ENCODE measurements around the gene STXBP5L.
A peak's percentile ranks its signal among the peaks of the same experiment; 100 is the strongest.
"Not testable (repeated sequence)": the region's sequence is repeated elsewhere in the genome, so short reads cannot be mapped to it uniquely, and the experiment has no call there.

Gene STXBP5L

DNA sequence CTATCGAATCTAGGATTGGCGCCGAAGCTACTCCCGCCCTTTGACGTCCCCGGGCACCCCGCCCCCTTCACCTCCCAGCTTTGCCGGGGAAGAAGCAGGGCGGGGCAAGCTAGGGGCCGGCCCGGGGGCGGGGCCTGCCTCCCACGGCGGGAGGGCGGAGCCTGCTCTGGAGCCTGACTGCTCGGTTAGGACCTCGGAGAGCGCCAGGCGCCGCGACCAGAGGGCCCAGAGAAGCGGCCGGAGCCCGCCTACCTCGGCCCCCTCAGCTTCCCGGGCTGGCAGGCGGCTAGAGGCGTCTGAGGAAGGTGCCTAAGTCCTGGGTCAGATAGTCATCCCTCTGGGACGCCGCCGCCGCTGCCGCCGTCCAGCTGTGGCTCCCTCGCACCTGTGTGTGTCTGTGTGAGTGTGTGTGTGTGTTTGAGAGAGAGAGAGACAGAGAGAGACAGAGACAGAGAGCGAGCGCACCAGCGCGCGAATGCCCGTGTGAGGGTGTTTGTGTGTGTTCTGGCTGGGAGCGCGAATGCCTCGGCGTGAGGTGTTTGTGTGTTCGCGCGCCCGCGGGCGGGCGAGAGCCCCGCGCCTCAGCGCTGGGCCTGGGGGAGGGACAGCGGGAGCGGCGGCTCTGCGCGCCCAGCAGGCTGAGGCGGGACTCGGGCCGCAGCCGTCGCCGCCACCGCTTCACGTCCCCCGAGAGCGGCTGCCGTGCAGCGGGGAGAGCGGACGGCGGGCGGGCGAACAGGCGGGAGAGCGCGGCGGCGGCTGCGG, at the start of gene STXBP5L:
STXBP5L (plus strand) TSS at position 176 of the 765 bp plus-strand sequence. CDS start 1,374 bp downstream, outside the sequence.
- no peak for TF ChIP-seq ZNF274 (IDR thresholded peaks at IDR 0.05; ENCODE audit: low read depth, low read length)
- peak within 1 kb of the TSS; percentile 55; the same call in 1 of the 2 replicates for H3K4me3 ChIP-seq (ENCODE audit: low read length)

GRCh38 chr3:120858521-120858920, 49.5 kb upstream of the STXBP5L start:
- no peak overlapping the region for H3K4me3 ChIP-seq (ENCODE audit: low read length)
- TF ChIP-seq ZNF274 (IDR thresholded peaks at IDR 0.05; ENCODE audit: low read depth, low read length) = no peak

GRCh38 chr3:120864541-120864940, 43.5 kb upstream of the STXBP5L start:
- H3K4me3 ChIP-seq (ENCODE audit: low read length) = no peak overlapping the region
- no peak for TF ChIP-seq ZNF274 (IDR thresholded peaks at IDR 0.05; ENCODE audit: low read depth, low read length)

DNA sequence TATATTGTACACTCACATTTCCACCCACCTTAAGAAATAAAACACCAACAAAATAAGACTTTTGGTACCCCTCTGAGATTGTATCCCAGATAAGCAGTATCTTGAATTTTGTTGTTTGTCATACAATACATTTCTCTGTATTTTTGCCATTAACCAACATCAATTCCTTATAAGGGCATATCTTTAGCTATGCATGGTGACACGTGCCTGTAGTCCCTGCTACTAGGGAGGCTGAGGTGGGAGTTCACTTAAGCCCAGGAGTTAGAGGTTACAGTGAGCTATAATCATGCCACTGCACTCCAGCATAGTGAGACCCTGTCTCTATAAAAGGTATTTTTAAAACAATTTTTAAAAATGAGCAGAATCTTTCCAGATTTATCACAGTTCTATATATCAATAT, 32.5 kb upstream of the STXBP5L start:
- TF ChIP-seq ZNF274 (IDR thresholded peaks at IDR 0.05; ENCODE audit: low read depth, low read length) = no peak
- H3K4me3 ChIP-seq (ENCODE audit: low read length) = no peak overlapping the region

- TF ChIP-seq ZNF274 (IDR thresholded peaks at IDR 0.05; ENCODE audit: low read depth, low read length) = no peak
- H3K4me3 ChIP-seq (ENCODE audit: low read length) = no peak overlapping the region
These were observed 32.0 kb upstream of the STXBP5L start for GRCh38 chr3:120875989-120876388.

DNA sequence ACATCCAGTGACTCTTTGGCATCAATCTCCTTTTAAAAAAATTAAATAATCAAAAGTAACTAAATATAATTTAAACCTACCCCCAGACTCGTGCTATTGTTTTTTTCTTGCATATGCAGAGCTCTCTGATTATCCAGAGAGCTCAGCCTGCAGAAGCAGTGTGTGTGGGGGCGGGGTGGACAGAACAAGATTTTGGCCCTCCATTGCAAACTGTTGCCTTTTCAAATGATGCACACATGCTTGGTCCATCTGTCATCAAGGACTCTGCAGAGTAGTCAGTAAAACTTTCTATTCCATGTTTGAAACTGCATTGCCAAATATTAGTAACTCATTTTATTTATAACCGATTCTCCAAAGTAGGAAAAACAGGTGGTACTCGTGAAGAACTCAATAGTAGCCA, 28.6 kb upstream of the STXBP5L start:
- no peak overlapping the region for H3K4me3 ChIP-seq (ENCODE audit: low read length)
- no peak for TF ChIP-seq ZNF274 (IDR thresholded peaks at IDR 0.05; ENCODE audit: low read depth, low read length)

DNA sequence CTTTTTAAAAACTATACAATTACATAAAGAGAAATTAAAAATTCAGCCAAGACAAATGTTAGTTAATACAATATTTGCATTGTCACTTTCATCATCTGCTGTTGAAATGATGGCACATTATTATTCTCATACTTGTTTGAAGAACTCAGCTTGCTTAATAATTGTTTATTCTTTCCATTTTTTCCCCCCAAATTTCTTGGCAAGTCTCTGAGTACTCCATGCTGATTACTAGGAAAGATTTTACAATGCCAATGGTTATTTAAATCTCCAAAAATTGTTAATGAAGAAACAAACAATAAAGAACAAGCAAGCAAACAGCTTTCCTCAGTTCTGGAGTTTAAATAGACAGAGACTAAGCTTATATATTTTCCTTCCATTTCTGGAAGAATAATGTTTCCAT, 15.1 kb upstream of the STXBP5L start:
- no peak for TF ChIP-seq ZNF274 (IDR thresholded peaks at IDR 0.05; ENCODE audit: low read depth, low read length)

DNA sequence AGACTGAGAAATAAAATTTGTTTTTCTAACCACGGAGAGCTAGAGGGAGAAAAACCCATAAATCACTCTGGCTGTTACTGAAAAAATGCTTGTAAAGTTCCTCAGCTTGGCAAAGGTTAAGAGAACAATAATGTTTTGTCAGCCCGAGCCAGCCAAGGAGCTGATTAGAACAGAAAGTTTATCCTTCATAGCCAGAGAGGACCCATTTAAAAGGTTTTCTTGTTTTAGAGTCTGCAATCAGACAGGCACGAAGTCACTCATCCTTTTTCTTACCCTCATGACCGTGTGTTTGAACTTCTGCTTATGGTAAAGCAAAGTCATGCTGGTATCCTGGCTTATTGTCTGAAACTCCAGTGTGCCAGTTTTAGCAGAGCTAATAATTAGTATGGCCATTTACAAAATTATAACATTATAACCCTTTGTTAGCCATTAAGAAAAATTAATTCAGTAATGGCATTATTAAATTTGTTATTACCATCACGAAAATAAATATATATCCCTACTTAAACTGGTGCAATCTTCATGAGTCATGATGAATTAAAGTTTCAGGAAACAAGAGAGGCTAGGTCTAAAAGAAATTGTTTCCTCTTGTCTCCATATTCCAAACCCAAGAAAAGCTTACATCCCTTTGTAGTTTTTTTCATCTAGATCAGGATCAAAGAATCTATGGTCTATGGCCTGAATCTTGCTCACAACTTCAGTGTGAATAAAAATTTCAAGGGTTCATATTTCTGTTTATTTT, 13.5 kb upstream of the STXBP5L start:
- H3K4me3 ChIP-seq (ENCODE audit: low read length) = no peak overlapping the region
- TF ChIP-seq ZNF274 (IDR thresholded peaks at IDR 0.05; ENCODE audit: low read depth, low read length) = no peak

More for the DNA sequence above, 15.1 kb upstream of the STXBP5L start:
- no peak overlapping the region for H3K4me3 ChIP-seq (ENCODE audit: low read length)

GRCh38 chr3:120901716-120902115, 6.3 kb upstream of the STXBP5L start:
- H3K4me3 ChIP-seq (ENCODE audit: low read length) = not testable (repeated sequence)

DNA sequence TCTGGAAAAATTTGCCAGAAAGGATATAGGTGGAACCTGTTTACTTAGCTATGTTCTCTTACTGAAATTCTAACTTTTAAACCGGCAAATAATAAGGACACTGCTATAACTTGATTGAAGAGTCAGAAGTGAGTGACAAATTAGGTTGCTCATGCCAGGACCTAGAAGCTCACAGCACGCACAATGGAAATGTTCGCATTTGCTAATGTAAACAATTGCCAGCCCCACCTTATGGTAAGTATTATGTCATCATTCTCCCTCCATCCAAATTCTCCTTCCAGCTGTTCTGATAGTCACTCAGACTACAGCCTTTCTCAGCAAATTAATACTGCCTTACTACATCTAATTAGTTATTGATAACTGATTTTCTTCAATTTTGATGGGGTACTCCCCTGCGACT, 4.8 kb upstream of the STXBP5L start:
- TF ChIP-seq ZNF274 (IDR thresholded peaks at IDR 0.05; ENCODE audit: low read depth, low read length) = no peak
- H3K4me3 ChIP-seq (ENCODE audit: low read length) = no peak overlapping the region

- TF ChIP-seq ZNF274 (IDR thresholded peaks at IDR 0.05; ENCODE audit: low read depth, low read length) = no peak
- H3K4me3 ChIP-seq (ENCODE audit: low read length) = no peak overlapping the region
These were observed 361 bp upstream of the STXBP5L start for GRCh38 chr3:120907659-120908029.

DNA sequence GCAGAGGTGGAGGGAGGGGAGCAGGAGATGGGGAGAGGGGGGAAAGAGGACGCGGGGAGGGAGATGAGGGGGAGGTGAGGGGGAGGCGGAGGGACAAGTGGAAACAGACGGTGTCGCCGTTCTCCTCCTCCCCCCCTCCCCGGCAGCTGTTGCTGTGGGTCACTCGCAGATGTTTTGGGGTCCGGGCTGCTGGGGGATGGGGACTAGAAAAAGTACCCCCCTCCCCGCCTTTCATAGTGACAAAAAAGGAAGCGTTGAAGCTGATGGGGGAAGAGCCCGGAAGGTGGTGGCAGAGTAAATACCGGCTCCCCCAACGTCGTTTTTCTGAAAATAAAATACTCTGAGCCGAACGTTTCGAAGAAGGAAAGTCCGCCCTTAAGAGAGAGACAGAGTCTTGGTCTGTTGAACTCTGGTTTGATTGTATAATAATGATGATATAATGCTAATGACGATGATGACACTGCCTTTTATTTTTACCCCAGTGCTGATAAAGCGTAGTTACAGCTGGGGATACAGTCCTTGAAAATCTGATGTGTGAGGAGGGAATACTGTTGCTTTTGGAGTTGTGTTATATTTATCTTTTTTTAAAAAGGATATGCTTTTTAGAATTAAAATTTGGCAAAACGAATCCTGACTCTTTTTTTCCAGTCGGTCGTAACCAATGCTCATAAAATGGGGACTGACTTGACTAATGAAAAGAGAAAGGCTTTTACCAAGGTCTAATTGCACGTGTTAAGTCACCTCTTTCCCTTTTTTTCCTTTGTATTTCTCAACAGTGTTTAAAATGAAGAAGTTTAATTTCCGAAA, 993 bp downstream of the STXBP5L start:
- no peak for TF ChIP-seq ZNF274 (IDR thresholded peaks at IDR 0.05; ENCODE audit: low read depth, low read length)
- H3K4me3 ChIP-seq (ENCODE audit: low read length) = peak overlapping the region; percentile 14; the same call in 1 of the 2 replicates

GRCh38 chr3:120909602-120909878, 1.5 kb downstream of the STXBP5L start:
- no peak for TF ChIP-seq ZNF274 (IDR thresholded peaks at IDR 0.05; ENCODE audit: low read depth, low read length)
- H3K4me3 ChIP-seq (ENCODE audit: low read length) = no peak overlapping the region

GRCh38 chr3:120926146-120926545, 18.1 kb downstream of the STXBP5L start:
- TF ChIP-seq ZNF274 (IDR thresholded peaks at IDR 0.05; ENCODE audit: low read depth, low read length) = no peak
- no peak overlapping the region for H3K4me3 ChIP-seq (ENCODE audit: low read length)

DNA sequence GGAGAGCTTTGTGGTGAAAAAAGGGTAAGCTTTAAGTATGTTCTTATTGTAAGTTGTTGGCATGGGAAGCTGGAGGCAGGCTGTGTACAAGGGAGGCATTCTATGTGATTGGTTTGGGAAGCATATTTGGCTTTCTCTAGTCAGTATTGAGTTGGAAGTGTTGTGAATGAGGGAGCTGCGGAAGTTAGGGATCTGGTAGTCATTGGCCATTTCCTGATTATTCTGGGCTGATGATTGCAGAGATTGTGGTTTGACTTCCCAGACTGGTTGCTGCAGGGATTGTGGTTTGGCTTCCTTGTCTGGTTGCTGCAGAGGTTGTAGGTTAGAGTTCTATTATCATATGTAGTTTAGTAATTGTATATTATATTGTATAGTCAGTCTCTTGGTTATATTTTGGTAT, 21.0 kb downstream of the STXBP5L start:
- TF ChIP-seq ZNF274 (IDR thresholded peaks at IDR 0.05; ENCODE audit: low read depth, low read length) = no peak
- H3K4me3 ChIP-seq (ENCODE audit: low read length) = no peak overlapping the region

Data from GM08714 (cell line).